MM.1S (cell line): Measurements from ENCODE around the gene STXBP6.
"Not testable (repeated sequence)": the region's sequence is repeated elsewhere in the genome, so short reads cannot be mapped to it uniquely, and the experiment has no call there.

Experiments used
- DNase-seq: peaks from one replicate; pipeline ENCODE4 v3.0.0-alpha.2; 2015
- H2AFZ ChIP-seq: fragments of 300-600 bp; sonication (generic); 2 replicates; pipeline ENCODE4 v1.6.0; 2016; ENCODE audit warnings: antibody characterized with exemption, low read length
- H3F3A ChIP-seq: fragments of 300-600 bp; sonication (generic); 2 replicates; pipeline ENCODE4 v1.6.1; 2016; ENCODE audit warnings: mild to moderate bottlenecking, antibody characterized with exemption, low read length, moderate library complexity, mixed read lengths; ENCODE audit not compliant: insufficient read depth
- H3K27ac ChIP-seq: fragments of 300-600 bp; sonication (generic); 2 replicates; pipeline ENCODE4 v1.5.1; 2016; ENCODE audit warnings: mild to moderate bottlenecking, low read length
- H3K27me3 ChIP-seq: fragments of 300-600 bp; sonication (generic); replicated peaks from 2 replicates; pipeline ENCODE4 v1.6.0; 2016; ENCODE audit warnings: low read length; ENCODE audit not compliant: insufficient read depth
- H3K36me3 ChIP-seq: fragments of 300-600 bp; sonication (generic); replicated peaks from 2 replicates; pipeline ENCODE4 v1.6.1; 2016; ENCODE audit warnings: mild to moderate bottlenecking, low read length, mixed read lengths; ENCODE audit not compliant: insufficient read depth
- H3K4me1 ChIP-seq: fragments of 300-600 bp; sonication (generic); 2 replicates; pipeline ENCODE4 v1.6.1; 2016; ENCODE audit warnings: low read length, mixed read lengths
- H3K4me2 ChIP-seq: fragments of 300-600 bp; sonication (generic); 2 replicates; pipeline ENCODE4 v1.6.0; 2016; ENCODE audit warnings: low read depth, low read length
- H3K4me3 ChIP-seq: fragments of 300-600 bp; sonication (generic); 2 replicates; pipeline ENCODE4 v1.5.1; 2016; ENCODE audit warnings: low read length, mixed read lengths
- H3K79me2 ChIP-seq: fragments of 300-600 bp; sonication (generic); 2 replicates; pipeline ENCODE4 v1.6.1; 2016; ENCODE audit warnings: mixed run types, low read length, mixed read lengths
- H3K9ac ChIP-seq: fragments of 300-600 bp; sonication (generic); 2 replicates; pipeline ENCODE4 v1.6.1; 2016; ENCODE audit warnings: low read length, mixed read lengths
- H3K9me2 ChIP-seq: fragments of 300-600 bp; sonication (generic); replicated peaks from 2 replicates; pipeline ENCODE4 v1.6.1; 2016; ENCODE audit warnings: mild to moderate bottlenecking, low read length, mixed read lengths; ENCODE audit not compliant: insufficient read depth
- H3K9me3 ChIP-seq: fragments of 300-600 bp; sonication (generic); replicated peaks from 2 replicates; pipeline ENCODE4 v1.6.1; 2016; ENCODE audit warnings: mild to moderate bottlenecking, low read length, mixed read lengths; ENCODE audit not compliant: insufficient read depth
- H4K20me1 ChIP-seq: fragments of 300-600 bp; sonication (generic); 2 replicates; pipeline ENCODE4 v1.6.1; 2016; ENCODE audit warnings: mild to moderate bottlenecking, low read length, moderate library complexity, mixed read lengths; ENCODE audit not compliant: insufficient read depth
- CTCF ChIP-seq: fragments of 300-600 bp; sonication (generic); IDR thresholded peaks from 2 replicates; pipeline ENCODE4 v1.5.1; 2016; ENCODE audit warnings: antibody characterized with exemption, low read length, mixed read lengths
- EZH2 ChIP-seq: fragments of 300-600 bp; sonication (generic); optimal IDR thresholded peaks from 2 replicates; pipeline ENCODE3; 2017; ENCODE audit warnings: low read depth, mild to moderate bottlenecking, antibody characterized with exemption, low read length, mixed read lengths
- EZH2phosphoT487 ChIP-seq: fragments of 300-600 bp; sonication (generic); IDR thresholded peaks from 2 replicates; pipeline ENCODE4 v1.6.1; 2018; ENCODE audit warnings: antibody characterized with exemption, low read length

The STXBP6 gene

GRCh38 chr14:24839617-24840203 is 210.2 kb downstream of the STXBP6 start:
- H2AFZ ChIP-seq, result no peak overlapping the region
- no peak overlapping the region for H3K4me3 ChIP-seq
- no peak overlapping the region for H3K4me2 ChIP-seq
- H3K4me1 ChIP-seq, result no peaks in the 10 kb centered on the region
- no peaks in the 10 kb centered on the region for H3K9me3 ChIP-seq
- no peaks in the 10 kb centered on the region for H3K79me2 ChIP-seq
- H3K27me3 ChIP-seq, result no peaks in the 10 kb centered on the region
- no peak for TF ChIP-seq EZH2
- TF ChIP-seq EZH2phosphoT487, result no peak
- no peak for TF ChIP-seq CTCF
- DNase-seq, result no peak
- H3K9ac ChIP-seq, result no peak overlapping the region
- no peaks in the 10 kb centered on the region for H4K20me1 ChIP-seq
- H3K36me3 ChIP-seq, result no peaks in the 10 kb centered on the region
- no peaks in the 10 kb centered on the region for H3F3A ChIP-seq
- no peaks in the 10 kb centered on the region for H3K9me2 ChIP-seq
- H3K27ac ChIP-seq, result no peak overlapping the region

- no peak overlapping the region for H3K4me2 ChIP-seq
- H3F3A ChIP-seq, result no peaks in the 10 kb centered on the region
- TF ChIP-seq CTCF, result no peak
- TF ChIP-seq EZH2phosphoT487, result no peak
- TF ChIP-seq EZH2, result no peak
- no peaks in the 10 kb centered on the region for H3K4me1 ChIP-seq
- H4K20me1 ChIP-seq, result no peaks in the 10 kb centered on the region
- H3K9me3 ChIP-seq, result no peaks in the 10 kb centered on the region
- H3K27ac ChIP-seq, result no peak overlapping the region
- no peak for DNase-seq
- no peak overlapping the region for H3K4me3 ChIP-seq
- H3K27me3 ChIP-seq, result no peaks in the 10 kb centered on the region
- no peaks in the 10 kb centered on the region for H3K79me2 ChIP-seq
- H2AFZ ChIP-seq, result no peak overlapping the region
- H3K9me2 ChIP-seq, result no peaks in the 10 kb centered on the region
- H3K9ac ChIP-seq, result no peak overlapping the region
- no peaks in the 10 kb centered on the region for H3K36me3 ChIP-seq
Observed at GRCh38 chr14:24838945-24839616, 210.9 kb downstream of the STXBP6 start.

- no peak overlapping the region for H3K4me2 ChIP-seq
- H3K9me3 ChIP-seq, result no peaks in the 10 kb centered on the region
- DNase-seq, result no peak
- no peaks in the 10 kb centered on the region for H3K36me3 ChIP-seq
- no peak overlapping the region for H3K27ac ChIP-seq
- TF ChIP-seq CTCF (no peak), EZH2phosphoT487 (no peak), EZH2 (no peak)
- H3F3A ChIP-seq, result no peaks in the 10 kb centered on the region
- no peaks in the 10 kb centered on the region for H3K4me1 ChIP-seq
- H4K20me1 ChIP-seq, result no peaks in the 10 kb centered on the region
- no peak overlapping the region for H3K9ac ChIP-seq
- no peaks in the 10 kb centered on the region for H3K79me2 ChIP-seq
- H2AFZ ChIP-seq, result no peak overlapping the region
- H3K27me3 ChIP-seq, result no peaks in the 10 kb centered on the region
- no peaks in the 10 kb centered on the region for H3K9me2 ChIP-seq
- no peak overlapping the region for H3K4me3 ChIP-seq
Observed at GRCh38 chr14:24837280-24838046, 212.5 kb downstream of the STXBP6 start.

GRCh38 chr14:24836324-24836723 is 213.6 kb downstream of the STXBP6 start:
- H3K4me1 ChIP-seq, H3F3A ChIP-seq, H3K9ac ChIP-seq, H3K27ac ChIP-seq, H3K4me2 ChIP-seq, H3K4me3 ChIP-seq, H3K9me2 ChIP-seq, H3K9me3 ChIP-seq, DNase-seq, H2AFZ ChIP-seq, H3K36me3 ChIP-seq, H4K20me1 ChIP-seq, H3K27me3 ChIP-seq, H3K79me2 ChIP-seq: not testable (repeated sequence)
